Hematopoietic multipotent progenitor cell treated with erythropoietin and hydrocortisone succinate and interleukin-3 and kit ligand, for 15 days (in vitro differentiated cells): ENCODE measurements around the gene CCDC38.

ENCODE experiments used
- DNase-seq: peaks from one replicate; pipeline ENCODE4 v3.0.0-alpha.2; 2015; ENCODE audit warnings: low spot score

CCDC38 gene

GRCh38 chr12:95960241-95960640, 17.8 kb upstream of the CCDC38 start:
- DNase-seq: no peak

DNA sequence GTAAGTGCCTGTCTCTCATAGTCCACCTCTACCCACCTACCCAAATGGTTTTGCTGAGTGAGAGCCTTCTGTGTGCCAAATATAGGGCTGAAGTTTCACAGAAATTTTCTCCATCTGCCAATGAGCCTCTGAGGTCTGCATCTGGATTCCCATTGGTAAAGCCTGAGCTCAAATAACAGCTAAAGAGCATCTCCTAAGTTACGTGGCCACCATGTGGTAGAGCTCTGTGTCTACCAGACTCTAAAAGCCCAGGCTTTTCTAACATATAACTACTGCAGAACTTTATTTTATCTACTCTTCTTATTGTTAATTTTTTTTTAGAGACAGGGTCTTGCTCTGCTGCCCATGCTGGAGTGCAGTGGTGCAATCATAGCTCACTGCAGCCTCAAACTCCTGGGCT, 16.7 kb upstream of the CCDC38 start:
- no peak for DNase-seq

DNA sequence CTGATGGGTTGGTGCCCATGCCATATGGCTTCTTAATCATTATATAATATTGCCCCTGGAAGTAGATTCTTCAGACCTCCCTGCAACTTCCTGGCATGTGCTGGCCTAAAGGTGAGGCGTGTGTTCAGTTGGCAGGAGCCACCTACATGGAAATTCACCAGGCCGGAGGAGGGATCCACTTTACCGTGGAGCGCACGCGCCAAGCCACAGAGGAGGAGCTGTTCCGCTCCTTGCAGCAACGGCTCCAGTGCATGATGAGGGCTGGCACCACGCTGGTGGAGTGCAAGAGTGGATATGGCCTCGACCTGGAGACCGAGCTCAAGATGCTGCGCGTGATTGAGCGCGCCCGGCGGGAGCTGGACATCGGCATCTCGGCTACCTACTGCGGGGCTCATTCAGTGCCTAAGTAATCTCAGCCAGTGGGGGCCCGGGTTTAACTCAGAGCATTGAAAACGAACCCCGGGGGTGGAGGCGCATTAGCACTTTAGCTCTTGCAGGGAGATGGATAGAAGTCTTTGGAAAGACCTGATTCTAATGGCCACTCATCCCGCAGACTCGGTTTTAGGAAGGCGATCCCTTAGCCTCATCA, 14.2 kb upstream of the CCDC38 start:
- no peak for DNase-seq

DNA sequence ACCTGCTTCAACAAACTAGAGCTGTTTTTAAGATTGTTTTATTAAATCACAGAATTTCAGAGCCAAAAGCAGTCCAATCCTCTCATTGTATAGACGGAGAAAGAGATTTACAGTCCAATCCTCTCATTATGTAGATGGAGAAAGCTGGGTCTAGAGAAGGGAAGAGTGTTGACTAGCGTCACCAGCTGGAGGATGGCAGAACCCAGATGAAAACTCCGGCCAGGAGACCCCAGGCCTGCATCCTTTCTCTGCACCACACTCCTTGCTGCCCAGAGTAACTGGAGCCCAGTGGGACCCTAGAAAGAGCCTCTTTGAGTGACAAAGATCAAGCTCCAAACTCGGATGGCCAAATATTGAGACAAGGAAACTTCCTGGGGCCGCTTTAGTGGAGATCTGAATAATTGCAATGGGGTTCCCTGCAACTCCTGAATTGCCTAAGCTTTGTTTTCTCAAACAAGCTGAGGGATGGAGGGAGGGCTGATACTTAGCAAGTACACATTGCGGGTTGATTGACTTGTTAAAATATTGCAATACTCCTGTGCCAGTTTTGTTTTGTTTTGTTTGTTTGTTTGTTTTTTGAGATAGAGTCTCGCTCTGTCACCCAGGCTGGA, 13.2 kb upstream of the CCDC38 start:
- DNase-seq: no peak

GRCh38 chr12:95953000-95953399, 10.6 kb upstream of the CCDC38 start:
- no peak for DNase-seq

- no peak for DNase-seq
Measured at GRCh38 chr12:95951515-95951914, 9.1 kb upstream of the CCDC38 start.

DNA sequence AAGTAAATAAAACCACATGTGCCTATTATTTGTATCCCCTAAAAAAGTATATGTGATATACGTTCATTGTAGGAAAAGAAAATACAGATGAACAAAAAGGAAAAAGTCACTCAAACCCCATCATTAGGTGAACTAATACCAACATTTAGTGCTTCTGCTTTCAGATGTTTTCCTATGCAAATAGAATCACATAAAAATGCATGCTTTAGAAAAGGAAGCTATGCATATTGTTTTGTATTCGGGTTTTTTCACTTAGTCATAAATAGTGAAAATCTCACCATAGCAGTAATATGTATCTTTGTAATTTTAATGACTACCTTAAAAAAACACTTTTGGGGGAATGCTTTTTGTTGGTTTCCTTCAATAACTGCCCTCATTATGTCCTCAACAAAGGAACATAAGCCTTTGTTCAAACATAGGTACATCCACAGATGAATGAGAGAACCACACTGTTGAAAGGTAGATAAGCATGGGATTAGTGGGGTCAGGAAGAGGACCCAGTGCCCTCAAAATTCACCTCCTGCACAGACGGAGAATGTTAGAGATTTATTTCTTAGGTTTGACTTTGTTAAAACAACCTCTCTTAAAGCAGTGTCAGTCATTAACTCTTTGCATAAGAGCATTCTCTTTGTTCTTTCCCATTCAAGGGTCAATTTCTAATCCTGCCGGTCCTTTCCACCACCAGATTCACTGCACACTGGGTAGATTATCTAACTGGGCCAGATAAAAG, 7.2 kb upstream of the CCDC38 start:
- DNase-seq: no peak

DNA sequence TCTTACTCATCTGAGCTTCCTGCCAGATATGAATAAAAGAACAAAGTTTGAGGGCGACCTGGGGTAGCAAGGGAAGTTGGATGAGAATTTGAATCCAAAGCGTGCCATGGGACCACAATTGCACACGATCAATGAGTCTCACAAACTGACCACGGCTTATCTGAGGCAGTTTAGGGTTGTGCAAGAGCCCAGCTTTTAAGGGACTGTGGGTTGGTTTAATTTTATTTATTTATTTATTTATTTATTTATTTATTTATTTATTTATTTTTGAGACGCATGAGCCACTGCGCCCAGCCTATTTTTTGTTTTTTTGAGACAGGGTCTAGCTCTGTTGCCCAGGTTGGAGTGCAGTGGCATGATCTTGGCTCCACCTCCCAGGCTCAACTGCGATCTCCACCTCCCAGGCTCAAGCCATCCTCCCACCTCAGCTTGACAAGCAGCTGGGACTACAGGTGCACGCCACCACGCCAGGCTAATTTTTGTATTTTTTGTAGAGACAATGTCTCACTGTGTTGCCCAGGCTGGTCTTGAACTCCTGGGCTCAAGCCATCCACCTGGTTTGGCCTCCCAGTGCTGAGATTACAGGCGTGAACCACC, 1.8 kb upstream of the CCDC38 start:
- no peak for DNase-seq

DNA sequence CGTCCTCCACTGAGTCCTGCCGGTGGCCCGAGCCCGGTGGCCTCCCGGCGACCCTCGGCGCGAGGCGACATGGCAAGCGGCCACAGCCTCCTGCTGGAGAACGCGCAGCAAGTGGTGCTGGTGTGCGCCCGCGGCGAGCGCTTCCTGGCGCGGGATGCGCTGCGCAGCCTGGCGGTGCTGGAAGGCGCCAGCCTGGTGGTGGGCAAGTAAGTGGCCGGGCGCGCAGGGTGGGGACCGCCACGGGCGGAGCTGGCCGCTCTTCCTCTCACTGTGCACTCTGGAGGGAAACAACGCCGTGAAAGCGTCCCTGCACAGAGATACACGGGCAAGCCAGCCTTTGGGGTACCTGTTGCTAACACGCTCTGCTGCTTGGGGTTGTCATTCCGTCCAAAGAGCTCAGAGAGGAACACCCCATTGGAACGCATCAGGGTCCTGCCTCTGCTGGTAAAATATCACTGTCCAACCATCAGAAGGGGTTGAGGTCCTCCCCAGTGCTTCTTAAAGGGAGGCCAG, 972 bp upstream of the CCDC38 start, which contains the start of gene AMDHD1:
Gene AMDHD1, plus strand, starts transcription at position 2 of the 513 bp plus-strand sequence. Its CDS starts 68 bp downstream, at position 70.
- no peak for DNase-seq

DNA sequence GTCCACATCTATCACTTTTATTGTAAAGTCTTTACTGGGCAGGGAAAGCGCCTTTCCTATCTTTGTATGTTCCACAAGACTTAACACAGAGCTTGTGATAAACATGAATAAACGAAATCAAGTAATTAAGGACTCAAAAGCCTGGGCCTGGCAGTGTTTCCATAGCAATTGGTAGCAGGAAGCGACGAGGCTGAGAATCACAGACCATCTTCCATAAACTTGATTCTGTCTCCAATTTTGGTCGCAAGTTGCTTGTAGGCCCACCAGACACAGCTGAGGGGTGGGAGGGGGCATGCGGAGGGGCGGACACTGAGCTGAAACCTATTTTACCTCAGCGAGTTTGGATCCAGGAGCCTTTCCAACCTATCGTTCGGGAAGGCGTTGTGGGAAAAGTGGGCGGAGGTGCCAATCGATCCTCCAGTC, 302 bp downstream of the CCDC38 start:
- DNase-seq: no peak

DNA sequence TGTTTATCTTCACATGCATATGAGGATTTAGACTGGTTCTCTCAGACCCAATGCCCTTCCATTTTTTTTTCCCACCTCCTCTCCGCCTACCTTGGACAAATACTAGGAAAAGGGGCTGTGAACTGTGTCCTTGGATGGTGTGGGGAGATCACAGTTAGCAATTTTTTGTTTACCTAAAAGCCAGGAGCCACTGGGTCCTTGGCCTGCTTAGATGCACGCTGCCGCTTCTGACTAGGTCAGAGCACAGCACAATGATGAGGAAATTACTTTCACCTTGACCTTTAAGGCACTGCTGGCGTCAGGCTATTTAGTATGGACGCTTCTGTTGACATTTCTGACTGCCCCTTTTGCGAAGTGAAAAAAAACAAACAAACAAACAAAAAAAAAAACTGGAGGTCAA, 1.9 kb downstream of the CCDC38 start:
- no peak for DNase-seq

DNA sequence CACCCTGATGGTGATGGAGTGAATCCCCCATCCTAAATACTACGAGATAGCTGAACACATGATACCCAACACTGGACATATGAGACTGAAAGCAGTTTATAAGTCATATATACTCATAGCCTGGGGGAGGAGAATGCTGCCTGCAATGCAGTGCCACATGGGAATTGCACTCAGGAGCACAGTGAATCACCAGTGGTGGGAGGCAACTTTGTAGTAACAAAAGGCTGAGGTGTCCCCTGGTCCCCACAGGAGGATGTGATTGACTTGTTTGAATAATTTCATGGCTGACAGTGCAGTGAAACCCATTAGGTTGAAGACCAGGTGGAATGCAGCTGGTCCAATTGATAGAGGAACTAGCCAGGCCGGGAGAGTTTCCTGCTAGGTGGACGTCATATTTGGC, 20.2 kb downstream of the CCDC38 start:
- DNase-seq: no peak

- no peak for DNase-seq
Measured at GRCh38 chr12:95919110-95919509, 23.3 kb downstream of the CCDC38 start.

- DNase-seq: peak; percentile 34
Measured at GRCh38 chr12:95918194-95918993, 24.0 kb downstream of the CCDC38 start.

GRCh38 chr12:95909871-95910270, 32.5 kb downstream of the CCDC38 start:
- no peak for DNase-seq

DNA sequence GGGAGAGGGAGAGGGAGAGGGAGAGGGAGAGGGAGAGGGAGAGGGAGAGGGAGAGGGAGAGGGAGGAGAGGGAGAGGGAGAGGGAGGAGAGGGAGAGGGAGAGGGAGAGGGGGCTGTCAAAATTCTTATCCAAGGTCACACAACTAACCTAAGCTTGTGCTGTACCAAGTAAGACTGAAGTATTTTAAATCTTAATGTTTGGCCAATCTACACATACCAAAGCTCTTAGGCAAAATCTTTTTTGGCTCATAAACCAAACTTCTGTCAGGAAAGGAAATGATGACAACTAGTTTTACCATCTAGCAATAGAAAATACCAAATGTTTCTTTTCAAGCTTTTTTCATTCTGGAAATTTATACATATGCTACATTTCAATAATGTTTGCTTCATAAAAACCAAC, 33.8 kb downstream of the CCDC38 start:
- DNase-seq: no peak

DNA sequence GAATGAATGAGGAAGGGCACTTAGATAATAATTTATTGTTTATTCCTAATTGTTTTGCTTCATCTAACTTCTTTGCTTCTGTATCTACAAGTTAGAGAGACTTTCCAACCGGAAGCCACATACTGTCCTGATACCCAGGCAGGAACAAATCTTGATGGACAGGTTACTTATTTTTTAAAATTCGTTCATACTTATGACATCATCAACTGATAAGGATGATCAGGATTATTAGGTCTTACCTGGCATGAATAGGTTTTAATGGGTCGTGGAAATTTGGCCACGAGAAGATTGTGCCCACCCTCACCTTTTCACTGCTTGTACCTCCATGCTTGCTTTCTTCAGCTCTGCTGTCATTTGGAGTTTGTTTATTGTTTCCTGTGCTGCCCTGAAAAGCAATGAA, 44.3 kb downstream of the CCDC38 start:
- no peak for DNase-seq

- no peak for DNase-seq
Measured at GRCh38 chr12:95896846-95897245, 45.6 kb downstream of the CCDC38 start.

DNA sequence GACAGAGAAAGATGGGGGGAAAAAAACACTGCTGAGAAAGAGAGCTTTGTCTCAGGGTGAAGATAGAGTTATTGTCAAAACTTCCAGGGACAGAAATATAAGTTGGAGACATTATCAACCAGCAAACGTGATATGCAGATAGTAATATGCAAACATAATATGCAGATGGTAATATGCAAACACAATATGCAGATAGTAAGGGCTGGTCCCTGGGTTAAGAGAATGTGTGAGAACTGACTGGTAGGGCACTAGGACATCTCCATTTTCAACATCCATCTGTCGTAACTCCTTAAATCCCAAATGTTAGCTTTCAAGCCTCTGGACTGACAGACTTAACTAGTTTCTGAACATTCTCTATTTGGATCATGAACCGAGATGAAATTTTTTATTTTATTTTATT, 51.5 kb downstream of the CCDC38 start:
- DNase-seq: no peak

DNA sequence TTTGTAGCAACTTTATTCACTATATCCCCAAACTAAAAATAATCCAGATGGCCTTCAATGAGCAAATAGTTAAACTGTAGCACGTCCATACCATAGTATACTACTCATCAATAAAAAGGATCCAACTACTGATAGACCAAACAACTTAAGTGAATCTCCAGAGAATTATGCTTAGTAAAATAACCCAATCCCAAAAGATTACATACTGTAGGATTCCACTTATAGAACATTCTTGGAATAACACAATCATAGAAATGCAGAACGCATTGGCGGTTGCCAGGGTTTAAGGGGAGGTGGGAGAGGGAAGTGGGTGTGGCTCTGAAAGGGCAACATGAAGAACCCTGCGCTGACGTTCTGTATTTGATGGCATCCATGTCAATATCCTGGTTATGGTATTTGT, 55.1 kb downstream of the CCDC38 start:
- DNase-seq: no peak

DNA sequence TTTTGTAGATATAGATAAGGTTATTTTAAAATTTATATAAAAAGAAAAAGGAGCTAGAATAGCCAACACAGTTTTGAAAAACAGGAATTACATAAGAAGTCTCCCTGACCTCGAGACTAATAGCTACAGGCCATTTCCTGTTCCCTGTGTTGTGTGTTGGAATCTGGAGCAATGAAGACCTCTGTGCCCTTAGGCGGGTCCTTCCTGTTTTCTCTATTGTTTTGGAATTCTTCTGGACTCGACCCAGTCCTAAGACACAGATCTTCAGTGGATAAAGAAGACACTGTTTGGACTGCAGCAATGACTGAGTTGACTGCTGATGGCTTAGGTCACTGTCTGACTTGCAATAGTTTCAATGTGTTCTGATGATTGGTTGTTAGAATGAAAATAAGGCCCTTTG, 57.4 kb downstream of the CCDC38 start:
- DNase-seq: no peak

DNA sequence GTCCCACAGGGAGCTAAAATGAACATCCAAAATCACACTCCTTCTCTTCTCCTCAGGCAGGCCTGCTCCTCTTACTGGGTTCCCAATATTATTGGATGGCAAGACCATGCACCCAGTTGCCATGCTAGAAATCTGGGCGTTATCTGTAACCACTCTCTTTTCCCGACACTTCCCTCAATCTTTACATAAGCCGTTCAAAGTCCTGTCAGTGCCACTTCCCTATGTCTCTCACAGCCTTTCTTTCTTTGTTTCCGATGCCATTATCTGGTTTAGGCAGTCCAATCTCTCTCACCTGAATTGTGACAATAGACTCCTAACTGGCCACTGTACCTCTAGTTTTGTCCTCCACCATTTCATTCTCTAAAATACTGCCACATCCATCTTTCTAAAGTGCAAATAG, 59.5 kb downstream of the CCDC38 start:
- DNase-seq: no peak
